Tibial nerve (tissue), 4 donors: Measurements from ENCODE around the gene BRK1.
"Not testable (repeated sequence)": the region's sequence is repeated elsewhere in the genome, so short reads cannot be mapped to it uniquely, and the experiment has no call there.

Experiments used
- CTCF ChIP-seq, 5 experiments: fragments of 200-600 bp in 3 of 5; fragments of 450-650 bp in 2 of 5; sonication (generic) in 3 of 5; IDR thresholded peaks; one replicate each; pipeline ENCODE4 v1.5.1; 2016 to 2019; ENCODE audit warnings: antibody characterized with exemption in 5 of 5, mild to moderate bottlenecking in 3 of 5, moderate library complexity in 2 of 5
- EP300 ChIP-seq, 2 donors: sonication (generic); formaldehyde crosslinking; IDR thresholded peaks; one replicate each; pipeline ENCODE4 v1.6.1; 2017; ENCODE audit warnings: antibody characterized with exemption in 2 of 2, mild to moderate bottlenecking in 1 of 2
- POLR2A ChIP-seq, 2 donors: fragments of 450-650 bp; IDR thresholded peaks; one replicate each; pipeline ENCODE4 v1.6.1; 2017; ENCODE audit warnings: antibody characterized with exemption in 2 of 2, mild to moderate bottlenecking in 2 of 2, moderate library complexity in 2 of 2

GRCh38 chr3:10176150-10176549, 60.7 kb downstream of the BRK1 start:
- not testable (repeated sequence) for TF ChIP-seq POLR2A, CTCF, EP300 (IDR thresholded peaks at IDR 0.05)
